Left cardiac atrium (tissue), 4 donors: ENCODE measurements around the gene GRIK4. TPM values are rescaled to one million over a fixed set of nuclear protein-coding genes. Genes with fewer than 3 reads are reported as not detected.
A peak's percentile ranks its signal among the peaks of the same experiment; 100 is the strongest.

Experiments
- ATAC-seq, 2 donors: fragments of 200-7000 bp; cut with Tn5 transposase; one replicate each; pipeline ENCODE4 v1.9.1; 2020; ENCODE audit warnings: mild to moderate bottlenecking in 2 of 2, moderate library complexity in 2 of 2
- DNase-seq: peaks from one replicate; pipeline ENCODE4 v3.0.0-alpha.2; 2020
- intact Hi-C, 2 donors: fragments of 100-400 bp; cut with DNase I; formaldehyde crosslinking; loops; one replicate each; pipeline versions ENCODE4 v1.14.1 to v1.15.1; 2022 to 2023
- total RNA-seq, 2 donors: library from RNA; stranded (reverse); fragmentation: NEBNext Ultra II Directional; extraction: Animal tissue kit (Norgen Biotek cat#: 25700); gene quantifications; one replicate each; pipeline ENCODE4 v1.2.1, GENCODE V29; 2021
- donor health status: DM: no; HTN: yes; CAD: no.
- donor health status: DM: no; HTN: yes; CAD: no; lungs with severe emphysema.
- donor health status: DM: yes; HTN: yes; CAD: no.
- donor health status: Dilated cardiomyopathy.

The GRIK4 gene
- total RNA-seq, 2 donors from 2014 or later = 0.35 to 0.55 TPM

DNA sequence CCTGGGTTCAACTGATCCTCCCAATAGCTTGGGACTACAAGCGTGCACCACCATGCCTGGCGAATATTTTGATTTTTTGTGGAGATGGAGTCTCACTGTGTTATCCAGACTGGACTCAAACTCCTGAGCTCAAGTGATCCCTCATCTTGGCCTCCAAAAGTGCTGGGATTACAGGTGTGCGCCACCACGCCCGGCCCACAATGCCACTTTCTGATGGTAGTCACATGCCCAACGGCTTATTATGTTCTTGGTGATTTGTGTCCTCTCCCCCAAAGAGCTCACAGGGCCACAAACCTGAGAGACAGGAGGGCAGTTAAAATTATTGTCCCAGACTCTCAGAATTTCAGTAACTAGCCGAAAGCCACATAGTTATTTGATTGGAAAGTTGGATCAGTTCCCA is 9.6 kb downstream of the GRIK4 start:
- ATAC-seq = no peak
- intact Hi-C loops = no loop called here
- DNase-seq = no peak

DNA sequence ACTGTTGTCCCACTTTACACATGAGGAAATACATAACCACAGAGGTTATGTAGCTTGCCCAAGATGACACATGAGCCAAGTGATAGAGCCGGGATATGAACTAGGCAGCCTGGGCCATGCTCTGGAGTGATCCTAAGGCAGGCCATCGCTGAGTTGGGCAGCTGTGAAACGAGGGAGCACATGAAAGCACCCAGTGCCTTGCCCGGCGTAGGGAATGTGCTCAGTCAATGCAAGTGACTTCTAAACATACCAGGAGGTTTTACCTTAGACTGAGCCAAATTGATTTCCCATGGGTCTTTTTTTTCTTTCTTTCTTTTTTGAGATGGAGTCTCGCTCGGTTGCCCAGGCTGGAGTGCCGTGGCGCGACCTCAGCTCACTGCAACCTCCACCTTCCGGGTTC is 10.5 kb downstream of the GRIK4 start:
- DNase-seq (no peak), ATAC-seq (no peak)
- intact Hi-C loops = no loop called here

DNA sequence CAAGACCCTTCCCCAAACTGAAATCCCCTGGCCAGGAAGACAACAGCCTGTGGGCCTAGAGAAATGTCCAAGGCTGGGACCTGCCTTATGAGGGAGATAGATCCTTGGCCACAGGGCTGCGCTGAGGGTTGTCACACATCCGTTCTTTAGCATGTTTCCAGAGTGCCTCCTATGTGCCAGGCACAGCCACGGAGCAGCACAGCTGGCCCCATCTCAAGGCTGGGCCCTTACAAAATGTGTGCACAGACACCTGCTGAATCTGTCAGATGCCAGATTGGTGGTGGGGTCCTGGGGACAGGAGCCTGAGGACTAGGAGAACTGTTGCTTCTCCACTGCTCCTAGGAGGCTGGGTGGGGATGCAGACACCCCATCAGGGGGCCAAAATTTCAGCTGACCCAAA is 11.2 kb downstream of the GRIK4 start:
- DNase-seq = no peak
- no peak for ATAC-seq
- intact Hi-C loops = no loop called here

DNA sequence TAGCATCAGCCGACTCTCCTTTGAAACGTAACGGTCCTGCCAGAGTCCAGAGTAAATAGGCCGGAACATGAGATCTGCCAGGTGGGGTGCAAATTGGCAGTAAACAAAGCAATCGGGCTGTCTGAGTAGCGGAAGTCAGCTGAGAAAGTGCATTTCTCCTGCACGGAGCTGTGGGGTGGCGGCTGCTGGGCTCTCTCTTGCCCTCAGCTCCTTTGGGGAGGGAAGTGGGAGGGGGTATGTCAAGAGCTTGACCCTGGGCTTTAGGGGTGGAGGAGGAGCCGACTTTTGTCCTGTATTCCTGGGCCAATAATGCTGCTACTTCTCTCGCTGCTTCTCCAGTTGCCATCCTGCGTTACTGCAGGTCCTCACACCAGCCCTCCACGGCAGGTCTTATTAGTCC is 11.6 kb downstream of the GRIK4 start:
- intact Hi-C loops = no loop called here
- DNase-seq (no peak), ATAC-seq (no peak)

DNA sequence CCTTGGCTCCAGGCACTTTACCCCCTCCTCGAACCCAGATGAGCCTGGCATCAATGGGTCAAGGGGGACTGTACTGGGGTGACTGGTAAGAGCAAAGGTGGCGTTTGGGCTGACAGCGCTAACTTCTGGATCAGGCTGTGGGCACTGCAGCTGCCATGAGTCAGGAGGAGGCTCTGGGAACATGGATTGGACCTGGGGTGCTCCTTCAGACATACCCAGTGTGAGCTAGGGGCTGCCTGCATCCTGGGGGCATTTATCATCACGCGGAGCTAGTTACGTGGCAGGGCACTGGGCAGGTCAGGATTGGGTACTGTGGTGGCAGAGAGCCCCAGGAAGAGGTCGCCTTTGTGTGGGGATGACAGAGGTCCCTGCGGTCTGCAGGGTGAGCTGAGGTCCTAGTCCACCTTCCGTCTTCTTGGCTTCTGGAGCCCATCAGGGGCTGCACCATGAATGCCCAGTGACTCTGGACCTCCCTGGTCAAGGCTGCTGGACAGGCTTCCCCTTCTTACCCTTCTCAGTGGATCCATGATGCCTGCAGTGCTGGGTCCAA is 13.1 kb downstream of the GRIK4 start:
- intact Hi-C loops = no loop called here
- DNase-seq (no peak), ATAC-seq (no peak)

DNA sequence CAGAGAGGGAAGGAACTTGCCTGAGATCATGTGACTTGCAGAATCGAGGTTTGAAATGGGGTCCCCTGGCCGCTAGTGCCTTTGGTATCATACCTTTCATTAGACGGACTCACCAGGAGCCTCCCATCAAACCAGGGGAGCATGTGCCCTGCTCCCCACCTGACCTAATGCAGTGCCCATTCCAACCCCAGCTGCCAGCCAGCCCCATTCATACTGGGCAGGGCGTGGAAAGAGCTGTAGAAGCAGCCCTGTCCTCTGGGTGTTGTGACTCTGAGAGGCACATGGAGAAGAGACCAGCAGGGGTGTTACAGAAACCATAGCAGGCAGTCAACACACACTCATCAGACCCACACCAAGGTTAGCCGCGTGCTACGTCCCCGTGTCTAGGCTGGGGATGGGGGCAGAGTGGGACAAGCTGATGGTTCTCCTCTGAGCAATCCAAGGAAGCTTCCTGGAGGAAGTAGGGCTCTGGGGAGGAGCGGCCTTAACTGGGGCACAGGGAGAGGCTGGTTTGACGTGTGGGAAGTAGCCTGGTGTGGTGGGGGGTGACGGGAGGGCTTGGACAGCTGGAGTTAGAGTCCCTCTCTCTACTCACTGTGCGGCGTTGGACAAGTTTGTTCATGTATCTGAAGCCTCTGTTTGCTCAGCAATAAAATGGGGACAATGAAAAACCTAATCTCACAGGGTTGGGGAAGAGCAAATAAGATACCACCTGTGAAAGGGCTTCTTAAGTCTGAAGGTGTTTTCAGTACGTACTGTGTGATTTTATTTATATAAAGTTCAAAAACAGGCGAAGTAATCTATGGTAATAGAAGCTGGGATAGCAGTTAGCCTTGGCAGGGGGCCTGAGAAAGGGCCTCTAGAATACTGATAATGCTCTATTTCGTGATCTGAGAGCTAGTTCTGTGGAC is 14.0 kb downstream of the GRIK4 start:
- no peak for ATAC-seq
- no peak for DNase-seq
- intact Hi-C loops = no loop called here

DNA sequence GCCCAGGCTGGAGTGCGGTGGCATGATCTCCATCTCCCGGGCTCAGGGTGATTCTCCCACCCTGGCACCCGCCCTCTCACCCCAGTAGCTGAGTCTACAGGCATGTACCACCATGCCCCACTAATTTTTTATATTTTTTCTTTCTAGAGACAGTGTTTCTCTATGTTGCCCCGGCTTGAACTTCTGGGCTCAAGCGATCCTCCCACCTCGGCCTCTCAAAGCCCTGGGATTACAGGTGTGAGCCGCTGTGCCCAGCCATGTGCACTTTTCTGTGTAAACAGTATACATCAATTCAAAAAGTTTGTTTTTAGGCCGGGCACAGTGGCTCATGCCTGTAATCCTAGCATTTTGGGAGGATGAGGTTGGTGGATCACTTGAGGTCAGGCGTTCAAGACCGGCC is 14.7 kb downstream of the GRIK4 start:
- intact Hi-C loops = no loop called here
- DNase-seq (no peak), ATAC-seq (no peak)

DNA sequence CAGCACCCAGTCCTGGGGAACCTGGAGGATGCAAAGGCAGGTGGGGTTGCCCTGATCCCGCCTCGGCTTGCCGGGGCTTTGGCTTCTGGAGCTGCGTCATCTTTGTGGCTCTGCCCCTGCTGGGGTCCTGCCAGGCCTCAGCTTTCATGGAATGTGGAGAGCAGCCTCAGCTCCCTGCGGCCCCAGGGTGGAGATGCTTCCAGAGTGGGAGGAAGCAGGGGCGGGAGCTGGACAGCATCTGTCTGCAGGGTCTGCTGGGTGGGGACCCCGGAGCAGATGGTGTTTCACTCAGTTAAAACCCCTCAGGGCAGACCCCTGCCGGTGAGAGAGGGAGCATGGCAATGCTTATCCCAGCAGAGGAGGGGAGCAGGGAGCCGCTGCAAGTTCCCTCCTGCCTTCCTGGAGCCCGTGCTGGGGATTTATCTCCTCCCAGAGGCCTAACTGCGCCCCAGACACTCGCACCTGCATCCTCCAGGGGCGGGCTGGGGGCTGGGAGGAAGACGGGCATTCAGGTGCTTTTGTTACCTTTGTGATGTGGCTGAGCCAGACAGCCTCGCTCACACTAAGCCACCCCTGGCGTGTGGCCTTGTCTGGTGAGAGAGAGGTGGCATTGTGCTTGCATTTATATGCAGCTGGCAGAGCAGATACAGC is 15.7 kb downstream of the GRIK4 start:
- intact Hi-C loops = no loop called here
- DNase-seq = peak; percentile 55
- peak; percentile 73 to 78 for ATAC-seq

DNA sequence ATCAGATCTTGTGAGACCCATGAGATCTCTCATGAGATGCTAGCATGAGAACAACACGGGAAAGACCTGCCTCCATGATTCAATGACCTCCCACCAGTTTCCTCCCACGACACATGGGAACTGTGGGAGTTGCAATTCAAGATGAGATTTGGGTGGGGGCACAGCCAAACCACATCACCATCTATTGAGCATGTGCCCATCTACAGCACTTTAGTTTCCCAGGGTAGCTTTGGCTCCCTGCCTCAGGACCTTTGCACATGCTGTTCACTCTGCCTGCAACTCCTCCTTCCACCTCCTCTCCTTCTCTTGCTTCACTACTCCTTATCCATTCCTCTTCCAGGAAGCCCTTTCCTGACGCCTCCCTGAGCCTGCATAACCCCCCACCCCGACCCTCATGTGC is 17.2 kb downstream of the GRIK4 start:
- ATAC-seq (no peak), DNase-seq (no peak)
- intact Hi-C loops = no loop called here

DNA sequence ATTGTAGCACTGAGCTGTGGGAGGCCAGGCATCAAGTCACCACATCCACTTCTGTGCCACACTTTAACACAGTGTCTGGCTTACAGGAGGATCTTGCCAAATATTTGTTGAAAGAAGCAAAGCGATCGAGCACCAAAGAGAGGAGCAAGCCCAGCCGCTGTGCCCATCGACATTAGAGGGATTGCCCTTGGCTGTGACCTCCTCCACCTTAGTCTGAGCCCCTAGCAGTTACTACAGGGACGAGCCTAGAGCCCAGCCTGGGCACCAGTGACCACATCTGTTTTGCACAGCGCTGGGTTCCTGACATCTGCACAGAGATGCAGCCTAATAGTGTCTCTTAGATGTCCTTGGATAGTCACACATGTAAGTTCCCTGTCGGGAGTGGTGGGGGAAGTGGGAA is 17.7 kb downstream of the GRIK4 start:
- ATAC-seq (no peak), DNase-seq (no peak)
- intact Hi-C loops = no loop called here

DNA sequence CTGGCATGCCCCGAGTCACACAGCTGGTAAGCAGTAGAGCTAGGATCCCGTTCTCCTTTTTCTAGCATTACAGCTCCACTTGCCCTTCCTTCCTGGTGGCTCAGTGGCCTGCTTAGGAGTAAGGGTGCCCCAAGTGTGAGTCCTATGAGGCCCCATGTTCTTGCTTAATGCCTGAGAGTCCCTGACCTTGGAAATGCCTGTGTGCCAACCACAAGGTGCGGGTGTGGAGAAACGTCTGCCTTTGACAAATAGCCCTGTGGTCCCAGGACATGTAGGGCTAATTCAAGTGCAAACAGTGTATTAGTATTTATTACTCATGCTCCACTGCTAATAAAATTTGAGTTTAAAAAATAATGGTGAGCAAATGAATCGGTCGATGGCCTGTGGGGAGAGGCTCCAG is 18.4 kb downstream of the GRIK4 start:
- ATAC-seq (no peak), DNase-seq (no peak)
- intact Hi-C loops = no loop called here

DNA sequence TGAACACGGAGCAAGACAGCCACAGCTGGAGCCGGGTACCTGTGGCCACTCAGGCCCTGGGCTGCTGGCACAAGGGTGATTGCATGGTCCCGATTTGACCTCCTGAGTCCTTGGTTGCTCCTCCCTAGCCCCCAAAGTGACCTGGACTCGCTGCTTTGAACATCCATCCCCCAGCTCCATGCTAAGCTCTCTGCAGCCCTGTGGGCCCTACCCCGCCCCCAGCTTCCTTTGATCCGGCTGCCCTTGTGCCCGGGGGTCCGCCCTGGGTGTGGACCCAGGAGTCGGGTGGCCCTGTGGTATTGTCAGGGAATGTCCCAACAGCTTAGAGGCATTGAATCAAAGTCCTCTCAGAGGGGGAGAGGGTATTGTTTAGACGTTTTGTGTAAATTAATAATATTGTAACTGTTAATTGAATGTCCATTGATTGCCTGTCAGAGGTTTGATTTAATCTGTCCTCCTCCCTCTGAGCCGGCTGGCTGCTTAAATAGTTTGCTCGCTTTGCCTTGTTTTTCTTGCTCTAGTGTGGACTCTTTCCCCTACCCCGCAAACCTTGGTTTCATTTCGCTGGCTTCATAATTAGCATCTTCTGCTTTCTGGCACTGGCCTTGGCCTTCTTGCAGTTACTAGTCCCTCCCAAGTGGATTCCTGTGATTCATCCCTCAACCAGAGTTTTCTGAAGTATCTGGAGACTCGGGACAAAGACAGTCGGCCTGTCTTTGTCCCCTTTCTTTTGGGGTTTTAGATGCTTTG is 20.7 kb downstream of the GRIK4 start:
- intact Hi-C loops = no loop called here
- ATAC-seq (no peak), DNase-seq (no peak)

DNA sequence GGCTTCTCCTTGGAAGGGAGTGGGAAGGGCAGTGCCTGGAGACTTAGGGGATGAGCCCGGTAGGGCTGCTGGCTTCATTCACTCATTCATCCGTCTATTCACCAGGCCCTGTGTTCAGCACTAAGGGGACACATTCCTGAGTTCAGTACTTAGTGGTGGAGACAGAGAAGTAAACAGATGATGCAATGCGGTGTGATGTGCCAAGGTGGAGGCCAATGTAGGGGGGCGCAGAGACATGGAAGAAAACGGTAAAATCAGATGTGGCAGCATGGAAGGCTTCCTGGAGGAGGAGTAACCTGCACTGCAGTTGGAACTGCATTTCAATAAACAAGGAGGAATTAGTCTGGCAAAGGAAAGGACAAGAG is 21.3 kb downstream of the GRIK4 start:
- no peak for DNase-seq
- ATAC-seq = peak in 1 of 2 donors; percentile 33
- intact Hi-C loops = no loop called here

DNA sequence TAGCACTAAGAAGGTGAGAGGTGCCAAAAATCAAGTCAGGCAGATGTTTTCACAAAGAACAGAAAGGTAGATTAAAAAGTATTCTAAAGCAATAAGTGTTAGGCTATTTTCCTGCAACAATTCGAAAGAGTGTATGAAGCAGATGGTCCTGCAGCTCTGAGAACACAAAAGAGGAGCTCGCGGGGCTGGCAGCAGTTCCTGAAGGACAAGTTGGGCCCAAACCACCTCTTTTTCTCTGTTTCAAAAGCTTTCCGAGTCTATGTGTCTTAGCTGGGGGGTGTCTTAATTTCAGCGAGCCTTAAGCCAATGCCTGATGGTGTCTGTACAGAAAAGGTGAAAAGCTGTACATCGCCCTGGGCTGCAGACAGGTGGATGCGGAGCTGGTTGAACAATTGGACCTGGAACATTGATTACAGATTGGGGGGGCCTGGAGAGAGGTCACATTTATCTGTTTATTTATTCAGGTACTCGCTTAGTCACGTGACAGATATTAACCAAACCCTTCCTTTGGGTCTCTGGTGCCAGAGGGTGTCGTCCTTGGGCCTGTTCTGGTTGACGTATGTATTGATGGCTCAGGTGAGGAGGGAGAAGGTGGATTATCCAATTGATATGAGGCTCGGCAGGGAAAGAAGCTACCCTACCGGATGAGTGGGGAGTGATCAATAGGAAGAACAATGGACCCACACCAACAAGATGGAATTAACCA is 24.7 kb downstream of the GRIK4 start:
- intact Hi-C loops = no loop called here
- ATAC-seq (no peak), DNase-seq (no peak)

DNA sequence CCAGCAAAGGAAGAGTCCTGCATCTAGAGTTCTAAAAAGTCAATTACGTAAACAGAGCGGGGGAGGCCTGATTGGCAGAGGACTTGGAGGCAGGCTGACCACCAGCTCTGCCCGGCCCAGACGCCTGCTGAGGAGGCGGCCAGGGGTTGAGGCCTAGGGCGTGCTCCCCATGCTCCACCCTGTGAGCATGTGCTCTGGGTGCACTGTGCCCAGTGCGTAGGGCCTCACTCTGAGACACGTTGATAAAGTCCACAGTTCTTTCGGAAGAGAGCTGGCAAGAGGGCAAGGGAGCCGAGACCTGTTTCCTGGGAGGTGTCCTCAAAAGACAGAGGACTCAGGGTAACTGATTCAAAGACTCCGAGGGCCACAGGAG is 25.2 kb downstream of the GRIK4 start:
- ATAC-seq = no peak
- intact Hi-C loops = no loop called here

DNA sequence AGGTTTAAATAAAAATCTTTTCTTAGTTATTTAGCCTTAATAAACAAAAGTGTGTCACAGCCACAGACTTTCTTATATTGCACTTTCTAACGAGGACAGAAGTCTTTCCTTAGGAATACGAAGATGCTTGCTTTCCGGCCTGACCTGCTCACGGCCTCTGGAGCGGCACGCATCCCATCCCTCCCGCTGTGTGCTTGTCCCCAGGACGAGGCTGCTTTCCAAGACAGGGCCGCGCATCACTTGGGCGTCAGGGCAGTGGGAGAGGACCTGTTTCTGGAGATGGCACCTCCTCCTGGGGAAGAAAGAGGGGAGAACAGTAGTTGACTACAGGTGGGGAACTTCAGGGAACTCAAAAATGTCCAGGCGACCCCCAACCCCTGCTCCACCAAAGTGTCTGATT is 26.4 kb downstream of the GRIK4 start:
- intact Hi-C loops = no loop called here
- DNase-seq (no peak), ATAC-seq (no peak)

More for the DNA sequence above, 25.2 kb downstream of the GRIK4 start:
- no peak for DNase-seq

DNA sequence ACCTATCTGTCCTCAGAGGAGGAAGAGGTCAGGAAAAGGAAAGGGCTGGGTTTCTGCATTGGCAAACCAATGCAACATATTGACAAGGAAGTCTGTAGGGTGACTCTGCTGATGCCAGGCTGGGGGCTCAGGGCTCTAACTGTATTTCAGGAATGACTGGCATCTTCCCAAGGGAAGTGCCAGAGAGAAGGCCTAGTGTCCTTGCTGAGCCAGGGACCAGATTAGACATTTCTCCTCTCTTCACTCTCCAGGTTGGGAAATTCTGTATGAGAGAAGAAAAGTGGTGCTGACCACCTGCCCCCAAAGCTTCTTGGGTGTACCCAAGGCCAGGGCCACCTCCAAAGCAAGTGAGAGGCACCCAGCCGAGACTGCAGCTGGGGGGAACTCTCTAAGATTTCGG is 27.2 kb downstream of the GRIK4 start:
- intact Hi-C loops = no loop called here
- no peak for DNase-seq
- ATAC-seq = peak; percentile 29 to 56

DNA sequence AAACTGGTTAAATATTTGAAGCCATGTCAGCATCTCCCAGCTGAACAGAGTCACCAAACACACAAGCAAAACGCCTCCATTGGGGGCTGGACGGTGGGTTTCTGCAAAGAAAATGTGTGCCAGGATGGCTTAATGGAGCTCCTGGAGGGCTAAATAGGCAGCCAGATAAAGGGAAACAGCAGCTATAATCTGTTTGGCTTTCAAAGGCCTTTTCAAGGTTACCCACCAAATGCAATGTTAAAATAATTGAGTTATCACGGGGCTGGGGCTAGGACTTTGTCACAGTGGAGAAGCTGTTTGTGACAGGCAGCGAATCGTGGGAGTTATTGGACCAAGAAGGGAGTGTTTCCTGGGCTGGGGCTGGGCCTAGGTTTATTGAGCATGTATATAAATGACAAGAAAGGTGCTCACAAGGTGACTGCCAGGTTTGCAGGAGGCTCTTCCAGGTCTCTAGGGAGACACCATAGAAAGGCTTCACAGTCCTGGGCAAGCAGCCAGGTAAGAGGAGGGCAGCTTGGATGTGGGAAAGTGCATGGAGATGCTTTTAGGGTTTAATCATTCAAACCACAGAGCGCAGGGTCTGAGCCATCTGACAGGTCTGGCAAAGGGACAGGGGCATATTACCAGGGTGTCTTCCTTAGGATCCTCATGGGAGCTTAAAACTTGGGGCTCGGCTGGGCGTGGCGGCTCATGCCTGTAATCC is 28.3 kb downstream of the GRIK4 start:
- peak; percentile 11 to 42 for ATAC-seq
- intact Hi-C loops = no loop called here
- no peak for DNase-seq
